CD14-positive monocyte (primary cell): ENCODE data around the gene CHST10. TPM values are rescaled to one million over a fixed set of nuclear protein-coding genes. Genes with fewer than 3 reads are reported as not detected.
"Not testable (repeated sequence)": the region's sequence is repeated elsewhere in the genome, so short reads cannot be mapped to it uniquely, and the experiment has no call there.

Source experiments
- DNase-seq, 3 donors: peaks; one replicate each; pipeline ENCODE4 v3.0.0-alpha.2; 2011 to 2022
- H2AFZ ChIP-seq: 2 replicates; pipeline ENCODE4 v1.6.0; 2012; ENCODE audit warnings: mild to moderate bottlenecking, low read depth, low read length, inconsistent platforms; ENCODE audit not compliant: insufficient read depth, poor library complexity, severe bottlenecking
- H3K27ac ChIP-seq, 2 donors: 1 replicate in 1 of 2; 2 replicates in 1 of 2; pipeline ENCODE4 v1.5.1; 2012 to 2013; ENCODE audit warnings: low read length in 2 of 2, control low read depth in 1 of 2, inconsistent platforms in 1 of 2, low read depth in 1 of 2, mild to moderate bottlenecking in 1 of 2
- H3K27me3 ChIP-seq, 2 donors: one replicate each; pipeline versions ENCODE4 v1.6.0 to v1.6.1; 2011 to 2013; ENCODE audit warnings: low read length in 2 of 2; ENCODE audit not compliant: control insufficient read depth in 2 of 2, insufficient read depth in 2 of 2
- H3K36me3 ChIP-seq, 2 donors: replicated peaks in 1 of 2; 1 replicate in 1 of 2; 2 replicates in 1 of 2; pipeline versions ENCODE4 v1.5.1 to v1.6.1; 2012 to 2013; ENCODE audit warnings: low read length in 2 of 2, control low read depth in 1 of 2, inconsistent platforms in 1 of 2, mild to moderate bottlenecking in 1 of 2; ENCODE audit not compliant: insufficient read depth in 2 of 2, control insufficient read depth in 1 of 2
- H3K4me1 ChIP-seq, 2 donors: 1 replicate in 1 of 2; 2 replicates in 1 of 2; pipeline versions ENCODE4 v1.5.1 to v1.6.1; 2012 to 2013; ENCODE audit warnings: low read length in 2 of 2, control low read depth in 1 of 2, inconsistent platforms in 1 of 2, mild to moderate bottlenecking in 1 of 2, moderate library complexity in 1 of 2; ENCODE audit not compliant: insufficient read depth in 2 of 2, control insufficient read depth in 1 of 2
- H3K4me2 ChIP-seq: replicated peaks from 2 replicates; pipeline ENCODE3; 2012; ENCODE audit warnings: low read length, moderate library complexity, mild to moderate bottlenecking; ENCODE audit not compliant: poor library complexity, severe bottlenecking; ENCODE audit errors: extremely low read depth
- H3K4me3 ChIP-seq, 3 experiments: fragments of 200-600 bp in 1 of 3; sonication (generic) in 1 of 3; replicated peaks in 1 of 3; 1 replicate in 2 of 3; 2 replicates in 1 of 3; pipeline ENCODE4 v1.5.1; 2011 to 2013; ENCODE audit warnings: low read length in 3 of 3, mild to moderate bottlenecking in 3 of 3, control low read depth in 2 of 3, low read depth in 2 of 3, inconsistent platforms in 1 of 3, moderate library complexity in 1 of 3
- H3K79me2 ChIP-seq: 2 replicates; pipeline ENCODE4 v1.6.0; 2012; ENCODE audit warnings: mild to moderate bottlenecking, control low read depth, inconsistent platforms, low read length, moderate library complexity; ENCODE audit not compliant: insufficient read depth
- H3K9ac ChIP-seq: 2 replicates; pipeline ENCODE4 v1.6.0; 2017; ENCODE audit warnings: low read length, mild to moderate bottlenecking; ENCODE audit not compliant: insufficient read depth, poor library complexity, severe bottlenecking
- H3K9me3 ChIP-seq, 2 donors: replicated peaks in 1 of 2; 1 replicate in 1 of 2; 2 replicates in 1 of 2; pipeline versions ENCODE4 v1.5.1 to v1.6.1; 2012 to 2013; ENCODE audit warnings: low read length in 2 of 2, control low read depth in 1 of 2; ENCODE audit not compliant: control insufficient read depth in 1 of 2, insufficient read depth in 1 of 2
- H4K20me1 ChIP-seq: 2 replicates; pipeline ENCODE4 v1.6.0; 2012; ENCODE audit warnings: mild to moderate bottlenecking, low read length, control low read depth, moderate library complexity; ENCODE audit not compliant: insufficient read depth
- H3K27ac Mint-ChIP-seq, 7 donors: one replicate each; pipeline ENCODE4 v1.8.0; 2020; ENCODE audit warnings: mild to moderate bottlenecking in 7 of 7, mixed read lengths in 7 of 7, moderate library complexity in 6 of 7, inconsistent platforms in 2 of 7
- H3K27me3 Mint-ChIP-seq, 3 donors: one replicate each; pipeline ENCODE4 v1.8.0; 2021 to 2022; ENCODE audit warnings: low read depth in 3 of 3, mild to moderate bottlenecking in 3 of 3, mixed read lengths in 3 of 3, moderate library complexity in 3 of 3, inconsistent platforms in 1 of 3
- H3K36me3 Mint-ChIP-seq, 2 donors: one replicate each; pipeline ENCODE4 v1.8.0; 2020; ENCODE audit warnings: mixed read lengths in 2 of 2, inconsistent platforms in 1 of 2, mild to moderate bottlenecking in 1 of 2
- H3K4me1 Mint-ChIP-seq: one replicate; pipeline ENCODE4 v1.8.0; 2020; ENCODE audit warnings: mild to moderate bottlenecking, mixed read lengths
- H3K4me3 Mint-ChIP-seq, 2 donors: one replicate each; pipeline ENCODE4 v1.8.0; 2020; ENCODE audit warnings: mild to moderate bottlenecking in 2 of 2, mixed read lengths in 2 of 2, moderate library complexity in 1 of 2
- H3K9me3 Mint-ChIP-seq, 7 donors: one replicate each; pipeline ENCODE4 v1.8.0; 2020 to 2022; ENCODE audit warnings: mixed read lengths in 7 of 7, mild to moderate bottlenecking in 6 of 7, moderate library complexity in 6 of 7, inconsistent platforms in 2 of 7
- CTCF ChIP-seq: fragments of 200-600 bp; IDR thresholded peaks from one replicate; pipeline ENCODE4 v1.8.0; 2022; ENCODE audit warnings: antibody characterized with exemption, mild to moderate bottlenecking
- WGBS: methylation state at CpG from one replicate; pipeline ENCODE4 v1.1.5; 2013; ENCODE audit warnings: missing lambda C conversion rate; ENCODE audit not compliant: insufficient coverage; 5-methylcytosine and 5-hydroxymethylcytosine counted together
- intact Hi-C, 2 donors: fragments of 100-400 bp; cut with micrococcal nuclease; formaldehyde crosslinking; loops; one replicate each; pipeline versions ENCODE4 v1.15.0 to v1.15.1; 2023
- polyA plus RNA-seq, 3 donors: library from polyadenylated mRNA; depleted of rRNA in 1 of 3; unstranded in 2 of 3; stranded (reverse) in 1 of 3; fragments of 300-500 nt in 2 of 3; fragments of >200 nt in 1 of 3; fragmentation: Illumina TruSeq in 2 of 3; gene quantifications; 1 replicate in 2 of 3; 2 replicates in 1 of 3; pipeline ENCODE4 v1.2.3, GENCODE V29; 2012 to 2021

CHST10 gene
- polyA plus RNA-seq, 3 donors: 0.52 to 0.54 TPM; not detected in 1

GRCh38 chr2:100365434-100365833 lies 52.0 kb downstream of the CHST10 start:
- intact Hi-C loops: no loop called here
- H3K4me3 Mint-ChIP-seq: no peak overlapping the region
- peaks cover 21 to 50% (median 33%) of the 10 kb centered on the region in 7 donors for H3K9me3 Mint-ChIP-seq
- H3K27ac ChIP-seq: no peak overlapping the region
- no peak overlapping the region for H3K4me2 ChIP-seq
- no peaks in the 10 kb centered on the region for H3K27me3 ChIP-seq
- no peak overlapping the region for H2AFZ ChIP-seq
- H3K36me3 ChIP-seq: no peaks in the 10 kb centered on the region
- H3K36me3 Mint-ChIP-seq: no peaks in the 10 kb centered on the region
- no peak for DNase-seq
- H3K9me3 ChIP-seq: peaks cover 18 to 33% of the 10 kb centered on the region in 2 donors
- no peaks in the 10 kb centered on the region for H3K4me1 ChIP-seq
- TF ChIP-seq CTCF: no peak
- H3K27ac Mint-ChIP-seq: no peak overlapping the region
- H3K27me3 Mint-ChIP-seq: peaks cover 2 to 7% (median 6%) of the 10 kb centered on the region in 3 donors
- H4K20me1 ChIP-seq: no peaks in the 10 kb centered on the region
- no peaks in the 10 kb centered on the region for H3K4me1 Mint-ChIP-seq
- no peak overlapping the region for H3K4me3 ChIP-seq
- H3K9ac ChIP-seq: no peak overlapping the region
- no peaks in the 10 kb centered on the region for H3K79me2 ChIP-seq
- 96% methylated on average over 3 of the region's 3 CpGs for WGBS

- H2AFZ ChIP-seq, intact Hi-C loops, H3K27ac Mint-ChIP-seq, H3K4me3 Mint-ChIP-seq, H3K4me3 ChIP-seq, H3K27me3 ChIP-seq, DNase-seq, H3K4me2 ChIP-seq, H3K36me3 Mint-ChIP-seq, H3K79me2 ChIP-seq, H3K27ac ChIP-seq, H4K20me1 ChIP-seq, H3K36me3 ChIP-seq, H3K27me3 Mint-ChIP-seq, H3K4me1 ChIP-seq, H3K4me1 Mint-ChIP-seq, H3K9ac ChIP-seq: not testable (repeated sequence)
- H3K9me3 Mint-ChIP-seq: peaks cover 17 to 40% (median 30%) of the 10 kb centered on the region in 7 donors
- peaks cover 11 to 24% of the 10 kb centered on the region in 2 donors for H3K9me3 ChIP-seq
- WGBS: 100% methylated on average over 2 of the region's 7 CpGs
These were observed 55.2 kb downstream of the CHST10 start for GRCh38 chr2:100362269-100362668.
